ENCODE measurements around the gene ACOX3. TPM values are rescaled to one million over a fixed set of nuclear protein-coding genes. Genes with fewer than 3 reads are reported as not detected.

The ACOX3 gene
- total and polyA plus RNA-seq, 11 donors: 16.9 to 51.6 (median 24.1) TPM

DNA sequence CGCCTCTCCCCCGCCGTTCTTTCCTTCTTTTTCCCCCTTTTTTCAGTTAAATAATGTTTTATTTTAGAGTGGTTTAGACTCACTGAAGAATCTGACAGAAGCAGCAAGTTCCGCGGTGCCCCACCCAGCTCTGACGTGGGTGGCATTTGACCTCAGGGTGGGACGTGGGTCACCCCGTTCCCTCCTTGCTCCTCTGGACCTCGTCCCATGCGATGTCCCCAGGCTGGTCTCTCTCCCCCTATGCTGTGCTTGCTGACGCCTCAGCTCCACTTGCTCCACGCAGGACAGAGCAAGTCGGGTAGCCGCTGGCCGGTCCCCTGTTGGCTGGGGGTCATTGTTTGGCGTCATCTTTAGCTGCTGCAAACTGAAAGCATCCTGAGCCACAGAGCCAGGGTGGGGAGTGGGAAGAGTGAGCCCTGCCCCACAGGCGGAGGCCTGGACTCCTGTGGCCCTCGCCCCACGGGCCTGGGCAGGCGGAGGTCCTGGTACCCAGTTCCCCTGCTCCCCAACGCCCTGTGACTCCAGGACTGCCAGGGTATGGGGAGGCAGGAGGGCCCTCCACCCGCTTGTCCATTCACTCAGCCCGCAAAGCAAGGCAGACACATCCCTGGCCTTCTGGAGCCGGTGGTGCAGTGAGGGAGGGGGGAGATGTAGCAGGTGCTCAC, 30.8 kb upstream of the ACOX3 start:
- H3K27me3 ChIP-seq: no peaks in the 10 kb centered on the region
- no peak for TF ChIP-seq POLR2A (IDR thresholded peaks at IDR 0.05)
- TF ChIP-seq, protein P1, sequence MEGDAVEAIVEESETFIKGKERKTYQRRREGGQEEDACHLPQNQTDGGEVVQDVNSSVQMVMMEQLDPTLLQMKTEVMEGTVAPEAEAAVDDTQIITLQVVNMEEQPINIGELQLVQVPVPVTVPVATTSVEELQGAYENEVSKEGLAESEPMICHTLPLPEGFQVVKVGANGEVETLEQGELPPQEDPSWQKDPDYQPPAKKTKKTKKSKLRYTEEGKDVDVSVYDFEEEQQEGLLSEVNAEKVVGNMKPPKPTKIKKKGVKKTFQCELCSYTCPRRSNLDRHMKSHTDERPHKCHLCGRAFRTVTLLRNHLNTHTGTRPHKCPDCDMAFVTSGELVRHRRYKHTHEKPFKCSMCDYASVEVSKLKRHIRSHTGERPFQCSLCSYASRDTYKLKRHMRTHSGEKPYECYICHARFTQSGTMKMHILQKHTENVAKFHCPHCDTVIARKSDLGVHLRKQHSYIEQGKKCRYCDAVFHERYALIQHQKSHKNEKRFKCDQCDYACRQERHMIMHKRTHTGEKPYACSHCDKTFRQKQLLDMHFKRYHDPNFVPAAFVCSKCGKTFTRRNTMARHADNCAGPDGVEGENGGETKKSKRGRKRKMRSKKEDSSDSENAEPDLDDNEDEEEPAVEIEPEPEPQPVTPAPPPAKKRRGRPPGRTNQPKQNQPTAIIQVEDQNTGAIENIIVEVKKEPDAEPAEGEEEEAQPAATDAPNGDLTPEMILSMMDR (IDR thresholded peaks at IDR 0.05): no peak
- H3K36me3 ChIP-seq: peaks cover 0 to 55% (median 43%) of the 10 kb centered on the region in 9 donors
- H3K4me3 ChIP-seq: no peak overlapping the region
- WGBS, 4 donors: 88 to 91% (median 90%) methylated on average over 23 to 24 of the region's 24 CpGs
- no peak for ATAC-seq
- peaks cover 0 to 23% (median 2%) of the 10 kb centered on the region in 12 donors for H3K4me1 ChIP-seq
- DNase-seq: no peak
- peak overlapping the region in 1 of 12 donors; percentile 11 for H3K27ac ChIP-seq
- H3K9me3 ChIP-seq: no peaks in the 10 kb centered on the region
- intact Hi-C loops (cut with DNase I): loop anchor here in 1 of 10 donors (10.0 kb wide), 1 partner anchor 443 kb away; no protein-coding TSS in a partner anchor

DNA sequence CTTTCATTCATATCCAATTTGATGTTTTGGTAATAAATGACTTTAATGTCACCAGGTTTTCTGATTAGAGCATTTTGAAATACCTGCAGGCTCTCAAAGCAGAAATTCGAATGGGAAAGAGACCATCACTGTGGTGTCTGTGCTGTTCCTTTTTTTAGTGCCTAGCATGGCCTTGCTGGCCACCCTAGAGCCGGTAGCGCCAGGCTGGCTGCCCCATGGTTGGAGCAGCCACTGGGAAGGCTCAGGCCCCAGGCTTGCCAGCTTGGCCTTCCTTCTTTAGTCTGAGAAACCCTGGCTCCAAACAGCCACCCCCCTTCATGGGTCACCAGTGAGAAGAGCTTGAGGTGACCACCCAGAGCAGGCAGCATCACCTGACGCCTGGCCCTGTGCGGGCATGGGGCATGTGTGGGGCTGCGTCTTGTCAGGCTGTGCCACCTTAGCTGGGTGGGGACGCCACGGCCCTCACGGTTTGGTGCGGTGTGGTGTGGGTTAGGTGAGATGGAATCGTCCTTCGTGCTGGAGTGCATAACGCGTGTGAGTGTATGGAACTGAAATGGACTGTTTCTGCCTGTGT, 30.0 kb upstream of the ACOX3 start:
- Histone ChIP-seq H3K27me3 (no peaks in the 10 kb centered on the region), H3K27ac (no peak overlapping the region), H3K4me3 (no peak overlapping the region), H3K9me3 (no peaks in the 10 kb centered on the region), H3K4me1 (peaks cover 0 to 23% (median 2%) of the 10 kb centered on the region in 12 donors), H3K36me3 (peaks cover 0 to 55% (median 44%) of the 10 kb centered on the region in 9 donors)
- intact Hi-C loops (cut with DNase I): loop anchor here in 1 of 10 donors (10.0 kb wide), 1 partner anchor 444 kb away; no protein-coding TSS in a partner anchor
- ATAC-seq (no peak), DNase-seq (no peak)
- WGBS, 4 donors: 91 to 97% (median 94%) methylated on average over 14 of the region's 14 CpGs
- TF ChIP-seq, protein P1 (IDR thresholded peaks at IDR 0.05): no peak
- no peak for TF ChIP-seq POLR2A (IDR thresholded peaks at IDR 0.05)

DNA sequence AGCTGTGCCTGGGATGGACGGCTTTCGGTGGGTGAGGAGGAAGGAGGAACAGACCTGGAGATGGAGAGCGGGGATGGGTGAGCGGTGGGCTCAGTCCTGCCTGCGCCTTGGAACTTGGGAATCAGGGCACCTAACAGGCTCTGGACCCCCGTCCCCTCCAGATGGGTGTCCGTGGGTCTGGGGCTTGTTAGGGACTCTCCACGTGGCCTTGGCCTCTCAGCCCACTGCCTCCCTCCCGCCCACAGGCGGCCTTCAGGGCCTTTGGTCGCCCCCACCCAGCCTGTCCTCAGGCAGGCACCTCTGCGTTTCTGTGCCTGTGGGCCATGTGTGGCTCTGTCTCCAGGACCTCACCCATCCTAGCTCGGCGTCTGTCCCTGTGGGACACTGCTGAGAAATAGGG, 29.0 kb upstream of the ACOX3 start:
- no peaks in the 10 kb centered on the region for H3K9me3 ChIP-seq
- DNase-seq (no peak), ATAC-seq (no peak)
- H3K36me3 ChIP-seq: peaks cover 0 to 63% (median 50%) of the 10 kb centered on the region in 9 donors
- intact Hi-C loops (cut with DNase I): loop anchor here in 8 of 10 donors (1.0 to 10.0 kb wide), 8 partner anchors 78 to 448 kb away; partner anchors contain the start of gene CPZ (in 2 of the 8)
- H3K27me3 ChIP-seq: no peaks in the 10 kb centered on the region
- TF ChIP-seq, protein P1 (IDR thresholded peaks at IDR 0.05): no peak
- TF ChIP-seq POLR2A (IDR thresholded peaks at IDR 0.05): no peak
- no peak overlapping the region for H3K27ac ChIP-seq
- no peak overlapping the region for H3K4me3 ChIP-seq
- 90 to 95% (median 93%) methylated on average over 10 to 14 of the region's 14 CpGs for WGBS, 4 donors
- H3K4me1 ChIP-seq: peaks cover 0 to 23% (median 2%) of the 10 kb centered on the region in 12 donors
